Ascending aorta (tissue), 2 donors: ENCODE measurements around the gene BBS4. TPM values are rescaled to one million over a fixed set of nuclear protein-coding genes. Genes with fewer than 3 reads are reported as not detected.
"Not testable (repeated sequence)": the region's sequence is repeated elsewhere in the genome, so short reads cannot be mapped to it uniquely, and the experiment has no call there.

ENCODE experiments used
- DNase-seq, 2 donors: peaks; one replicate each; pipeline ENCODE4 v3.0.0-alpha.2; 2019; ENCODE audit warnings: low spot score in 2 of 2
- H3K27ac ChIP-seq, 2 donors: fragments of 200-600 bp; sonication (generic); one replicate each; pipeline ENCODE4 v1.5.1; 2016 to 2017; ENCODE audit warnings: mild to moderate bottlenecking in 1 of 2
- H3K27me3 ChIP-seq: fragments of 200-600 bp; sonication (generic); one replicate; pipeline ENCODE4 v1.5.1; 2017
- H3K36me3 ChIP-seq, 2 donors: fragments of 200-600 bp; sonication (generic); one replicate each; pipeline ENCODE4 v1.5.1; 2016
- H3K4me1 ChIP-seq, 2 donors: fragments of 200-600 bp; sonication (generic); one replicate each; pipeline ENCODE4 v1.5.1; 2016 to 2017; ENCODE audit warnings: mild to moderate bottlenecking in 1 of 2
- H3K4me3 ChIP-seq, 2 donors: fragments of 200-600 bp; sonication (generic); one replicate each; pipeline ENCODE4 v1.5.1; 2016 to 2017; ENCODE audit warnings: mild to moderate bottlenecking in 1 of 2
- H3K9me3 ChIP-seq, 2 donors: fragments of 200-600 bp; sonication (generic); one replicate each; pipeline ENCODE4 v1.5.1; 2016
- CTCF ChIP-seq, 3 experiments: fragments of 200-600 bp in 2 of 3; fragments of 450-650 bp in 1 of 3; sonication (generic) in 2 of 3; IDR thresholded peaks; one replicate each; pipeline ENCODE4 v1.5.1; 2016 to 2019; ENCODE audit warnings: antibody characterized with exemption in 3 of 3, mild to moderate bottlenecking in 1 of 3, moderate library complexity in 1 of 3
- intact Hi-C: fragments of 100-400 bp; cut with DNase I; formaldehyde crosslinking; loops from one replicate; pipeline ENCODE4 v1.15.1; 2023
- total RNA-seq: library from RNA; depleted of rRNA; stranded (reverse); fragments of >200 nt; gene quantifications from one replicate; pipeline ENCODE4 v1.1.0, GENCODE V29; 2016

The BBS4 gene
- total RNA-seq, 1 donor from 2014 or later = 9.9 TPM

DNA sequence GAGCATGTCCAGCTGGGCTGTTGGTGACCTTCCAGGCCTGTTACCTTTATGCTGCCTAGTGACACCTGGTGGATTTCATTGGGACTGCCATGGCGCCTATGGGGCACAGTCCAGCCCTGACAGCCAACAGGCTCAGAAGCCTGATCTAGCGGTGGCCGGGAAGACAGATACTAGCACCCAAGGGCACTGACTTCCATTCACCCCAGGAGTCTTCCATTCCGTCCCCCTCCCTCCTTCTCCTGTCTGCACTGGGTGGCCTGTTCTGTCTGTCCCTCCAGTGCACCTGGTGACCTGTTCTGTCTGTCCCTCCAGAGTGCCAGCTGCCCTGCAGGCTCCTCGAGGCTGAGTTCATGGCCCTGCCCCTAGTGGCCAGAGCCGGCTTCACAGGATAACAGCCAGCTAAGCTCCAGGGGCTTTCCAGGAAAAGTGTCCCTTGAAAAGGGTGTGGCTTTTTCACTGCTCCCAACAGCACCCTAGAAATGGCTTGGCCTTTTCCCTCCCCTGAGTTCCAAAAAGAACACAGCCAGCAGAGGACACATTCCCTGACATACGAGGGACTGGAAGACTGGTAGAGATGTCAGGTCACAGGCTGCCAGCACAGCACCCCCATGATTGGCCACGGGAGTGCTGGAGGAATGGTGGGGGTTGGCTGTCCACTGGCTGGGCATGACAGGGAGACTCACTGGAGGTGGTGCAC, 15.2 kb upstream of the BBS4 start:
- H3K36me3 ChIP-seq, H3K9me3 ChIP-seq, H3K27me3 ChIP-seq, H3K4me1 ChIP-seq, H3K27ac ChIP-seq: not testable (repeated sequence)
- peak; percentile 43 to 83 for DNase-seq
- peak; percentile 54 to 71 (median 60) for TF ChIP-seq CTCF (IDR thresholded peaks at IDR 0.05)
- H3K4me3 ChIP-seq = peak overlapping the region in 1 of 2 donors; percentile 55
- intact Hi-C loops = loop anchor here (2.0 to 5.0 kb wide), 2 partner anchors 70 to 199 kb away; partner anchors contain the start of gene ARIH1

- Histone ChIP-seq H3K4me1 (peaks cover 0 to 3% of the 10 kb centered on the region in 2 donors), H3K27ac (no peak overlapping the region), H3K36me3 (no peaks in the 10 kb centered on the region), H3K9me3 (no peaks in the 10 kb centered on the region), H3K4me3 (no peak overlapping the region), H3K27me3 (no peaks in the 10 kb centered on the region)
- DNase-seq = no peak
- intact Hi-C loops = loop anchor here (2.0 to 5.0 kb wide), 2 partner anchors 71 to 199 kb away; partner anchors contain the start of gene ARIH1
- TF ChIP-seq CTCF (IDR thresholded peaks at IDR 0.05) = no peak
Measured at GRCh38 chr15:72671525-72671924, 14.5 kb upstream of the BBS4 start.

- Histone ChIP-seq H3K36me3 (no peaks in the 10 kb centered on the region), H3K4me1 (no peaks in the 10 kb centered on the region), H3K9me3 (no peaks in the 10 kb centered on the region), H3K27ac (no peak overlapping the region), H3K4me3 (no peak overlapping the region), H3K27me3 (no peaks in the 10 kb centered on the region)
- intact Hi-C loops = no loop called here
- DNase-seq = no peak
- TF ChIP-seq CTCF (IDR thresholded peaks at IDR 0.05) = no peak
Measured at GRCh38 chr15:72676838-72677237, 9.2 kb upstream of the BBS4 start.

DNA sequence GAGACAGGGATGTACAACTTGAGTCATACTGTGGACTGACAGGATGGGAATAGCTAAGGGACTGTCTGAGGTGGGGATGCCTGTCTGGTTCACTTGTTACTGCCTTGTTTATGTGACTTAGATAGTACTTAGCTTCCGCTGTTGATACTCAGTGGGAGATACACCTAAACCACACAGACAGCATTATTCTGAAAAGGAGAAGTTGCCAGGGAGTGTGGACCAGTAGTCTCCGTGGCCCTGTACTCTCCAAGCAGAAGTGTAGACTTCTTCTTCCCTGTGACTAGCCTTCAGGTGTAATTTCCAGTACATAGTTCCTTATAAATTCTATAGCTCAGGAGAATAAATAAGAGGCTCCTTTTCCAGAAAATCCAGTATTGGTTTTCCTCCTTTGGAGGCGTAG, 5.1 kb upstream of the BBS4 start:
- Histone ChIP-seq H3K4me1 (peaks cover 0 to 5% of the 10 kb centered on the region in 2 donors), H3K27ac (no peak overlapping the region), H3K4me3 (no peak overlapping the region), H3K27me3 (no peaks in the 10 kb centered on the region), H3K36me3 (no peaks in the 10 kb centered on the region), H3K9me3 (no peaks in the 10 kb centered on the region)
- no peak for TF ChIP-seq CTCF (IDR thresholded peaks at IDR 0.05)
- DNase-seq = no peak
- intact Hi-C loops = no loop called here

DNA sequence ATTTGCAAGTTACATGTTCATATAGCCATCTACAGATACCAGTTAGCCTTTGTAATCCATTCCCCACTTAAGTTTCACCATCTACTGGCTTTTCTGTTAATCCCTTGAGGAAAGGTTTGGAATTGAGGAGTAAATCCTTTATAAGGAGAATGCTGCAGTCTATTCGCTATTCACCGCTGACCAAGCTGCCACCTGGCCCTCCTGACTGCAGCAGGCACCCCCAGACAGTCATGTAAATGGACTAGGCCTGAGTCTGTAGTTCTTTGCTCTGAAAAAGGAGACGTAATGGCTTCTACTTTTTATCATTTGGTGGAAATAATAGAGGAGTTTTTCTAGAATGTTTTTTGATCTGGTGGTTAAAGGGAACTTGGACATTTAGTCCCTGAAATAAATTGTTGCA, 3.2 kb upstream of the BBS4 start:
- no peak overlapping the region for H3K27ac ChIP-seq
- H3K36me3 ChIP-seq = no peaks in the 10 kb centered on the region
- intact Hi-C loops = no loop called here
- no peak for TF ChIP-seq CTCF (IDR thresholded peaks at IDR 0.05)
- H3K9me3 ChIP-seq = no peaks in the 10 kb centered on the region
- H3K27me3 ChIP-seq = no peaks in the 10 kb centered on the region
- H3K4me3 ChIP-seq = no peak overlapping the region
- H3K4me1 ChIP-seq = peaks cover 0 to 8% of the 10 kb centered on the region in 2 donors
- no peak for DNase-seq
